CD14-positive monocyte (primary cell): ENCODE data around the gene SH3RF3. TPM values are rescaled to one million over a fixed set of nuclear protein-coding genes. Genes with fewer than 3 reads are reported as not detected.

Source experiments
- DNase-seq, 3 donors: peaks; one replicate each; pipeline ENCODE4 v3.0.0-alpha.2; 2011 to 2022
- H2AFZ ChIP-seq: 2 replicates; pipeline ENCODE4 v1.6.0; 2012; ENCODE audit warnings: mild to moderate bottlenecking, low read depth, low read length, inconsistent platforms; ENCODE audit not compliant: insufficient read depth, poor library complexity, severe bottlenecking
- H3K27ac ChIP-seq, 2 donors: 1 replicate in 1 of 2; 2 replicates in 1 of 2; pipeline ENCODE4 v1.5.1; 2012 to 2013; ENCODE audit warnings: low read length in 2 of 2, control low read depth in 1 of 2, inconsistent platforms in 1 of 2, low read depth in 1 of 2, mild to moderate bottlenecking in 1 of 2
- H3K27me3 ChIP-seq, 2 donors: one replicate each; pipeline versions ENCODE4 v1.6.0 to v1.6.1; 2011 to 2013; ENCODE audit warnings: low read length in 2 of 2; ENCODE audit not compliant: control insufficient read depth in 2 of 2, insufficient read depth in 2 of 2
- H3K36me3 ChIP-seq, 2 donors: replicated peaks in 1 of 2; 1 replicate in 1 of 2; 2 replicates in 1 of 2; pipeline versions ENCODE4 v1.5.1 to v1.6.1; 2012 to 2013; ENCODE audit warnings: low read length in 2 of 2, control low read depth in 1 of 2, inconsistent platforms in 1 of 2, mild to moderate bottlenecking in 1 of 2; ENCODE audit not compliant: insufficient read depth in 2 of 2, control insufficient read depth in 1 of 2
- H3K4me1 ChIP-seq, 2 donors: 1 replicate in 1 of 2; 2 replicates in 1 of 2; pipeline versions ENCODE4 v1.5.1 to v1.6.1; 2012 to 2013; ENCODE audit warnings: low read length in 2 of 2, control low read depth in 1 of 2, inconsistent platforms in 1 of 2, mild to moderate bottlenecking in 1 of 2, moderate library complexity in 1 of 2; ENCODE audit not compliant: insufficient read depth in 2 of 2, control insufficient read depth in 1 of 2
- H3K4me2 ChIP-seq: replicated peaks from 2 replicates; pipeline ENCODE3; 2012; ENCODE audit warnings: low read length, moderate library complexity, mild to moderate bottlenecking; ENCODE audit not compliant: poor library complexity, severe bottlenecking; ENCODE audit errors: extremely low read depth
- H3K4me3 ChIP-seq, 3 experiments: fragments of 200-600 bp in 1 of 3; sonication (generic) in 1 of 3; replicated peaks in 1 of 3; 1 replicate in 2 of 3; 2 replicates in 1 of 3; pipeline ENCODE4 v1.5.1; 2011 to 2013; ENCODE audit warnings: low read length in 3 of 3, mild to moderate bottlenecking in 3 of 3, control low read depth in 2 of 3, low read depth in 2 of 3, inconsistent platforms in 1 of 3, moderate library complexity in 1 of 3
- H3K79me2 ChIP-seq: 2 replicates; pipeline ENCODE4 v1.6.0; 2012; ENCODE audit warnings: mild to moderate bottlenecking, control low read depth, inconsistent platforms, low read length, moderate library complexity; ENCODE audit not compliant: insufficient read depth
- H3K9ac ChIP-seq: 2 replicates; pipeline ENCODE4 v1.6.0; 2017; ENCODE audit warnings: low read length, mild to moderate bottlenecking; ENCODE audit not compliant: insufficient read depth, poor library complexity, severe bottlenecking
- H3K9me3 ChIP-seq, 2 donors: replicated peaks in 1 of 2; 1 replicate in 1 of 2; 2 replicates in 1 of 2; pipeline versions ENCODE4 v1.5.1 to v1.6.1; 2012 to 2013; ENCODE audit warnings: low read length in 2 of 2, control low read depth in 1 of 2; ENCODE audit not compliant: control insufficient read depth in 1 of 2, insufficient read depth in 1 of 2
- H4K20me1 ChIP-seq: 2 replicates; pipeline ENCODE4 v1.6.0; 2012; ENCODE audit warnings: mild to moderate bottlenecking, low read length, control low read depth, moderate library complexity; ENCODE audit not compliant: insufficient read depth
- H3K27ac Mint-ChIP-seq, 7 donors: one replicate each; pipeline ENCODE4 v1.8.0; 2020; ENCODE audit warnings: mild to moderate bottlenecking in 7 of 7, mixed read lengths in 7 of 7, moderate library complexity in 6 of 7, inconsistent platforms in 2 of 7
- H3K27me3 Mint-ChIP-seq, 3 donors: one replicate each; pipeline ENCODE4 v1.8.0; 2021 to 2022; ENCODE audit warnings: low read depth in 3 of 3, mild to moderate bottlenecking in 3 of 3, mixed read lengths in 3 of 3, moderate library complexity in 3 of 3, inconsistent platforms in 1 of 3
- H3K36me3 Mint-ChIP-seq, 2 donors: one replicate each; pipeline ENCODE4 v1.8.0; 2020; ENCODE audit warnings: mixed read lengths in 2 of 2, inconsistent platforms in 1 of 2, mild to moderate bottlenecking in 1 of 2
- H3K4me1 Mint-ChIP-seq: one replicate; pipeline ENCODE4 v1.8.0; 2020; ENCODE audit warnings: mild to moderate bottlenecking, mixed read lengths
- H3K4me3 Mint-ChIP-seq, 2 donors: one replicate each; pipeline ENCODE4 v1.8.0; 2020; ENCODE audit warnings: mild to moderate bottlenecking in 2 of 2, mixed read lengths in 2 of 2, moderate library complexity in 1 of 2
- H3K9me3 Mint-ChIP-seq, 7 donors: one replicate each; pipeline ENCODE4 v1.8.0; 2020 to 2022; ENCODE audit warnings: mixed read lengths in 7 of 7, mild to moderate bottlenecking in 6 of 7, moderate library complexity in 6 of 7, inconsistent platforms in 2 of 7
- CTCF ChIP-seq: fragments of 200-600 bp; IDR thresholded peaks from one replicate; pipeline ENCODE4 v1.8.0; 2022; ENCODE audit warnings: antibody characterized with exemption, mild to moderate bottlenecking
- WGBS: methylation state at CpG from one replicate; pipeline ENCODE4 v1.1.5; 2013; ENCODE audit warnings: missing lambda C conversion rate; ENCODE audit not compliant: insufficient coverage; 5-methylcytosine and 5-hydroxymethylcytosine counted together
- intact Hi-C, 2 donors: fragments of 100-400 bp; cut with micrococcal nuclease; formaldehyde crosslinking; loops; one replicate each; pipeline versions ENCODE4 v1.15.0 to v1.15.1; 2023
- polyA plus RNA-seq, 3 donors: library from polyadenylated mRNA; depleted of rRNA in 1 of 3; unstranded in 2 of 3; stranded (reverse) in 1 of 3; fragments of 300-500 nt in 2 of 3; fragments of >200 nt in 1 of 3; fragmentation: Illumina TruSeq in 2 of 3; gene quantifications; 1 replicate in 2 of 3; 2 replicates in 1 of 3; pipeline ENCODE4 v1.2.3, GENCODE V29; 2012 to 2021

Gene SH3RF3
- polyA plus RNA-seq, 3 donors, result 0.25 to 0.75 (median 0.34) TPM

GRCh38 chr2:109180786-109181185 is 51.8 kb downstream of the SH3RF3 start:
- TF ChIP-seq CTCF, result no peak
- Histone ChIP-seq H3K79me2 (no peaks in the 10 kb centered on the region), H3K4me2 (no peak overlapping the region), H3K4me3 (no peak overlapping the region), H3K4me1 (no peaks in the 10 kb centered on the region), H3K9me3 (peaks cover 12 to 20% of the 10 kb centered on the region in 2 donors), H3K27me3 (no peaks in the 10 kb centered on the region), H3K27ac (no peak overlapping the region), H2AFZ (no peak overlapping the region), H3K36me3 (no peaks in the 10 kb centered on the region), H4K20me1 (no peaks in the 10 kb centered on the region), H3K9ac (no peak overlapping the region)
- Mint-ChIP-seq H3K9me3 (peaks cover 20 to 33% (median 26%) of the 10 kb centered on the region in 7 donors), H3K27ac (no peak overlapping the region), H3K4me3 (no peak overlapping the region), H3K27me3 (peaks cover 0 to 3% (median 1%) of the 10 kb centered on the region in 3 donors), H3K4me1 (no peaks in the 10 kb centered on the region), H3K36me3 (no peaks in the 10 kb centered on the region)
- intact Hi-C loops, result no loop called here
- no CpG with 5 or more reads among the region's 3 CpGs for WGBS
- DNase-seq, result no peak

DNA sequence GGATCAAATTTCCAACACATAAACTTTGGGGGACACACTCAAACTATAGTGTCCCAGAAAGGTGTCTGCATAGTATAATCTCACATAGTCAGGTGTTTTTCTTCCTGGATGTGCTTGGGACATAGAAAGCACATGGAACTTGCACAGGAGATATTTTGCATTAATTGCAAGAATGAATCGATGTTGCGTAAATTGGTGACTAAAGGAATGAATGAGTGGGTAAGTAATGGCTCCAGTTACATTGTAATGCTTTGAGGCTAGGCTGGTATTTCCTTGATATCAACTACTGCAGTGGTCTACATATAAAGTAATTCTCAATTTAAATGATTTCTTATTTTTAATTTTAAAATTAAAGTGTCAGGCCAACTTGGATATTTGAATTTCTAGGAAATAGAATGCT is 53.4 kb downstream of the SH3RF3 start:
- H3K79me2 ChIP-seq, result no peaks in the 10 kb centered on the region
- H3K4me1 ChIP-seq, result no peaks in the 10 kb centered on the region
- no peak overlapping the region for H3K9ac ChIP-seq
- H3K4me3 ChIP-seq, result no peak overlapping the region
- Mint-ChIP-seq H3K4me1 (no peaks in the 10 kb centered on the region), H3K36me3 (no peaks in the 10 kb centered on the region), H3K4me3 (no peak overlapping the region), H3K27ac (no peak overlapping the region), H3K27me3 (peaks cover 0 to 3% (median 0%) of the 10 kb centered on the region in 3 donors), H3K9me3 (peaks cover 16 to 25% (median 21%) of the 10 kb centered on the region in 7 donors)
- H3K9me3 ChIP-seq, result peaks cover 12 to 20% of the 10 kb centered on the region in 2 donors
- WGBS, result 100% methylated on average over 2 of the region's 2 CpGs
- no peaks in the 10 kb centered on the region for H3K36me3 ChIP-seq
- H4K20me1 ChIP-seq, result no peaks in the 10 kb centered on the region
- H3K4me2 ChIP-seq, result no peak overlapping the region
- intact Hi-C loops, result no loop called here
- H3K27me3 ChIP-seq, result no peaks in the 10 kb centered on the region
- no peak overlapping the region for H3K27ac ChIP-seq
- no peak for DNase-seq
- no peak for TF ChIP-seq CTCF
- no peak overlapping the region for H2AFZ ChIP-seq
